Stimulated activated CD8-positive, alpha-beta memory T cell treated with anti-CD3 and anti-CD28 coated beads, Interleukin-15, amount 100 ng/mL, for 24 hours (primary cell): ENCODE measurements around the gene MGRN1.

ENCODE experiments used
- DNase-seq: peaks from one replicate; pipeline ENCODE4 v3.0.0-alpha.2; 2020; ENCODE audit warnings: low read depth

MGRN1 gene

GRCh38 chr16:4624827-4625559, 367 bp downstream of the MGRN1 start:
- DNase-seq: peak; percentile 51

- DNase-seq: no peak
Observed at GRCh38 chr16:4625560-4626159, 1.0 kb downstream of the MGRN1 start.

- no peak for DNase-seq
Observed at GRCh38 chr16:4626396-4626795, 1.8 kb downstream of the MGRN1 start.

GRCh38 chr16:4628283-4628682, 3.7 kb downstream of the MGRN1 start:
- DNase-seq: no peak

GRCh38 chr16:4631444-4631843, 6.8 kb downstream of the MGRN1 start:
- no peak for DNase-seq

- DNase-seq: no peak
Observed at GRCh38 chr16:4633910-4634635, 9.4 kb downstream of the MGRN1 start.

- no peak for DNase-seq
Observed at GRCh38 chr16:4634768-4635167, 10.1 kb downstream of the MGRN1 start.

- DNase-seq: no peak
Observed at GRCh38 chr16:4636196-4636595, 11.6 kb downstream of the MGRN1 start.

GRCh38 chr16:4637501-4638166, 13.0 kb downstream of the MGRN1 start:
- no peak for DNase-seq

- no peak for DNase-seq
Observed at GRCh38 chr16:4639899-4640509, 15.4 kb downstream of the MGRN1 start.

GRCh38 chr16:4640572-4641305, 16.1 kb downstream of the MGRN1 start:
- no peak for DNase-seq

- DNase-seq: no peak
Observed at GRCh38 chr16:4641306-4641687, 16.7 kb downstream of the MGRN1 start.

- DNase-seq: no peak
Observed at GRCh38 chr16:4641895-4642294, 17.3 kb downstream of the MGRN1 start.

- no peak for DNase-seq
Observed at GRCh38 chr16:4646773-4647643, 22.4 kb downstream of the MGRN1 start.

- DNase-seq: no peak
Observed at GRCh38 chr16:4647644-4647980, 23.0 kb downstream of the MGRN1 start.

- DNase-seq: no peak
Observed at GRCh38 chr16:4648917-4649316, 24.3 kb downstream of the MGRN1 start.

- DNase-seq: no peak
Observed at GRCh38 chr16:4649744-4650442, 25.3 kb downstream of the MGRN1 start.

GRCh38 chr16:4650443-4651074, 25.9 kb downstream of the MGRN1 start:
- DNase-seq: peak; percentile 52

- DNase-seq: no peak
Observed at GRCh38 chr16:4651827-4652226, 27.2 kb downstream of the MGRN1 start.

GRCh38 chr16:4652561-4652960, 27.9 kb downstream of the MGRN1 start:
- no peak for DNase-seq
